Fibroblast of lung (primary cell): ENCODE results near the gene CYP26B1. TPM values are rescaled to one million over a fixed set of nuclear protein-coding genes. Genes with fewer than 3 reads are reported as not detected.

Source experiments
- DNase-seq, 2 donors: peaks; one replicate each; pipeline versions ENCODE4 v3.0.0 to v3.0.0-alpha.2; 2010; ENCODE audit warnings: low read depth in 2 of 2
- H2AFZ ChIP-seq: 2 replicates; pipeline ENCODE4 v1.5.1; 2012; ENCODE audit warnings: low read length, control low read depth, inconsistent platforms
- H3K27ac ChIP-seq: 2 replicates; pipeline ENCODE4 v1.5.1; 2011; ENCODE audit warnings: low read length, control low read depth; ENCODE audit not compliant: insufficient read depth
- H3K27me3 ChIP-seq: 2 replicates; pipeline ENCODE4 v1.5.1; 2011; ENCODE audit warnings: mild to moderate bottlenecking, low read length; ENCODE audit not compliant: control insufficient read depth, insufficient read depth
- H3K36me3 ChIP-seq: 2 replicates; pipeline ENCODE4 v1.5.1; 2011; ENCODE audit warnings: low read length; ENCODE audit not compliant: control insufficient read depth, insufficient read depth
- H3K4me1 ChIP-seq: 2 replicates; pipeline ENCODE4 v1.5.1; 2011; ENCODE audit warnings: low read length; ENCODE audit not compliant: control insufficient read depth, insufficient read depth; ENCODE audit errors: extremely low read depth
- H3K4me2 ChIP-seq: 2 replicates; pipeline ENCODE4 v1.5.1; 2011; ENCODE audit warnings: low read length, control low read depth; ENCODE audit not compliant: insufficient read depth; ENCODE audit errors: extremely low read depth
- H3K4me3 ChIP-seq, 4 experiments: fragments of 200-600 bp in 1 of 4; sonication (generic) in 1 of 4; replicated peaks in 1 of 4; 2 replicates each; pipeline ENCODE4 v1.5.1; 2011 to 2016; ENCODE audit warnings: low read length in 4 of 4, low read depth in 3 of 4, mild to moderate bottlenecking in 3 of 4, control low read depth in 2 of 4, inconsistent platforms in 1 of 4, mixed read lengths in 1 of 4; ENCODE audit not compliant: insufficient read depth in 1 of 4; ENCODE audit errors: control extremely low read depth in 1 of 4
- H3K79me2 ChIP-seq: 2 replicates; pipeline ENCODE4 v1.5.1; 2012; ENCODE audit warnings: mild to moderate bottlenecking, low read length, inconsistent platforms; ENCODE audit not compliant: control insufficient read depth, insufficient read depth
- H3K9ac ChIP-seq: 2 replicates; pipeline ENCODE4 v1.5.1; 2011; ENCODE audit warnings: mild to moderate bottlenecking, low read length, control low read depth; ENCODE audit not compliant: insufficient read depth
- H3K9me3 ChIP-seq: 2 replicates; pipeline ENCODE4 v1.5.1; 2012; ENCODE audit warnings: low read depth, low read length; ENCODE audit not compliant: control insufficient read depth, insufficient read depth
- H4K20me1 ChIP-seq: 2 replicates; pipeline ENCODE4 v1.5.1; 2011; ENCODE audit warnings: low read length; ENCODE audit not compliant: control insufficient read depth, insufficient read depth; ENCODE audit errors: extremely low read depth
- CTCF ChIP-seq, 2 donors: IDR thresholded peaks in 1 of 2; conservative IDR thresholded peaks in 1 of 2; 1 replicate in 1 of 2; 2 replicates in 1 of 2; pipeline ENCODE4 v1.5.1; 2011 to 2012; ENCODE audit warnings: low read length in 2 of 2, control low read depth in 1 of 2, inconsistent platforms in 1 of 2, low read depth in 1 of 2, mild to moderate bottlenecking in 1 of 2
- EZH2 ChIP-seq: IDR thresholded peaks from 2 replicates; pipeline ENCODE4 v1.5.1; 2012; ENCODE audit warnings: low read length, control low read depth, mild to moderate bottlenecking; ENCODE audit errors: missing control alignments
- polyA plus RNA-seq, 2 donors: library from polyadenylated mRNA; depleted of rRNA in 1 of 2; stranded (reverse) in 1 of 2; unstranded in 1 of 2; fragments of >200 nt; gene quantifications; 2 replicates each; pipeline ENCODE4 v1.2.1, GENCODE V29; 2011 to 2012; ENCODE audit warnings: missing spikeins in 1 of 2
- total RNA-seq: library from RNA; depleted of rRNA; stranded (reverse); fragments of >200 nt; gene quantifications from 2 replicates; pipeline ENCODE4 v1.2.1, GENCODE V29; 2014

Gene CYP26B1
- total and polyA plus RNA-seq, 2 donors (not counting 1 experiment from before 2014, with no cell fraction given): 0.09 to 0.17 TPM

- no peaks in the 10 kb centered on the region for H3K9me3 ChIP-seq
- DNase-seq: no peak
- no peaks in the 10 kb centered on the region for H3K4me1 ChIP-seq
- H3K4me3 ChIP-seq: no peak overlapping the region
- no peaks in the 10 kb centered on the region for H3K27me3 ChIP-seq
- H3K36me3 ChIP-seq: no peaks in the 10 kb centered on the region
- no peaks in the 10 kb centered on the region for H4K20me1 ChIP-seq
- H3K79me2 ChIP-seq: no peaks in the 10 kb centered on the region
- H2AFZ ChIP-seq: no peak overlapping the region
- no peak overlapping the region for H3K4me2 ChIP-seq
- H3K9ac ChIP-seq: no peak overlapping the region
- TF ChIP-seq CTCF (conservative IDR thresholded peaks at IDR 0.05 in 1 of 2, IDR thresholded peaks at IDR 0.05 in 1 of 2; ENCODE audit: low read depth in 1 of 2, low read length in 2 of 2) (no peak), EZH2 (no peak)
- no peak overlapping the region for H3K27ac ChIP-seq
These were observed 18.8 kb downstream of the CYP26B1 start for GRCh38 chr2:72128843-72129227.

- Histone ChIP-seq H3K27ac (no peak overlapping the region), H3K4me1 (no peaks in the 10 kb centered on the region), H3K4me3 (no peak overlapping the region), H3K27me3 (no peaks in the 10 kb centered on the region), H4K20me1 (no peaks in the 10 kb centered on the region), H3K9ac (no peak overlapping the region), H2AFZ (no peak overlapping the region), H3K4me2 (no peak overlapping the region), H3K79me2 (no peaks in the 10 kb centered on the region), H3K9me3 (no peaks in the 10 kb centered on the region), H3K36me3 (no peaks in the 10 kb centered on the region)
- DNase-seq: no peak
- TF ChIP-seq CTCF (conservative IDR thresholded peaks at IDR 0.05 in 1 of 2, IDR thresholded peaks at IDR 0.05 in 1 of 2; ENCODE audit: low read depth in 1 of 2, low read length in 2 of 2) (no peak), EZH2 (no peak)
These were observed 19.4 kb downstream of the CYP26B1 start for GRCh38 chr2:72128059-72128842.

GRCh38 chr2:72127401-72128058 lies 20.1 kb downstream of the CYP26B1 start:
- no peak overlapping the region for H3K9ac ChIP-seq
- no peaks in the 10 kb centered on the region for H4K20me1 ChIP-seq
- H3K27me3 ChIP-seq: no peaks in the 10 kb centered on the region
- H2AFZ ChIP-seq: no peak overlapping the region
- H3K27ac ChIP-seq: no peak overlapping the region
- H3K4me2 ChIP-seq: no peak overlapping the region
- no peaks in the 10 kb centered on the region for H3K4me1 ChIP-seq
- DNase-seq: no peak
- H3K4me3 ChIP-seq: no peak overlapping the region
- TF ChIP-seq CTCF (conservative IDR thresholded peaks at IDR 0.05 in 1 of 2, IDR thresholded peaks at IDR 0.05 in 1 of 2; ENCODE audit: low read depth in 1 of 2, low read length in 2 of 2) (no peak), EZH2 (no peak)
- no peaks in the 10 kb centered on the region for H3K9me3 ChIP-seq
- H3K79me2 ChIP-seq: no peaks in the 10 kb centered on the region
- H3K36me3 ChIP-seq: no peaks in the 10 kb centered on the region
